Stimulated activated CD8-positive, alpha-beta memory T cell treated with anti-CD3 and anti-CD28 coated beads, Interleukin-7, amount 100 ng/mL, for 48 hours (primary cell): Measurements from ENCODE around the gene STEAP1B.
"Not testable (repeated sequence)": the region's sequence is repeated elsewhere in the genome, so short reads cannot be mapped to it uniquely, and the experiment has no call there.

Source experiments
- DNase-seq, 2 donors: peaks; one replicate each; pipeline ENCODE4 v3.0.0-alpha.2; 2020; ENCODE audit warnings: low read depth in 1 of 2; ENCODE audit errors: extremely low read depth in 1 of 2

The STEAP1B gene

GRCh38 chr7:22433710-22434460 lies 66.1 kb downstream of the STEAP1B start:
- no peak for DNase-seq

GRCh38 chr7:22433165-22433700 lies 66.8 kb downstream of the STEAP1B start:
- DNase-seq, result not testable (repeated sequence)

GRCh38 chr7:22432203-22432718 lies 67.7 kb downstream of the STEAP1B start:
- no peak for DNase-seq

- DNase-seq, result no peak
Measured at GRCh38 chr7:22430457-22430856, 69.5 kb downstream of the STEAP1B start.

GRCh38 chr7:22429386-22429785 lies 70.6 kb downstream of the STEAP1B start:
- no peak for DNase-seq

GRCh38 chr7:22427855-22428254 lies 72.1 kb downstream of the STEAP1B start:
- DNase-seq, result no peak

- DNase-seq, result no peak
Measured at GRCh38 chr7:22427104-22427503, 72.9 kb downstream of the STEAP1B start.

GRCh38 chr7:22426463-22427094 lies 73.4 kb downstream of the STEAP1B start:
- no peak for DNase-seq

GRCh38 chr7:22425361-22425760 lies 74.6 kb downstream of the STEAP1B start:
- no peak for DNase-seq

- no peak for DNase-seq
Measured at GRCh38 chr7:22422831-22423615, 77.0 kb downstream of the STEAP1B start.

GRCh38 chr7:22420973-22421635 lies 78.9 kb downstream of the STEAP1B start:
- no peak for DNase-seq

GRCh38 chr7:22420008-22420407 lies 80.0 kb downstream of the STEAP1B start:
- DNase-seq, result no peak

GRCh38 chr7:22419488-22419887 lies 80.5 kb downstream of the STEAP1B start:
- DNase-seq, result no peak

- DNase-seq, result no peak
Measured at GRCh38 chr7:22418251-22419046, 81.5 kb downstream of the STEAP1B start.

- DNase-seq, result no peak
Measured at GRCh38 chr7:22417841-22418240, 82.1 kb downstream of the STEAP1B start.

GRCh38 chr7:22417349-22417748 lies 82.6 kb downstream of the STEAP1B start:
- DNase-seq, result no peak

GRCh38 chr7:22414424-22414823 lies 85.6 kb downstream of the STEAP1B start:
- no peak for DNase-seq

GRCh38 chr7:22413211-22413610 lies 86.8 kb downstream of the STEAP1B start:
- no peak for DNase-seq

- no peak for DNase-seq
Measured at GRCh38 chr7:22411977-22412693, 87.9 kb downstream of the STEAP1B start.
